Thoracic aorta (tissue), 2 donors: ENCODE measurements around the gene NOTCH4. TPM values are rescaled to one million over a fixed set of nuclear protein-coding genes. Genes with fewer than 3 reads are reported as not detected.

Experiments used
- ATAC-seq: fragments of 150-250 bp; one replicate; pipeline ENCODE4 v1.8.0; 2017; ENCODE audit warnings: low read depth; ENCODE audit not compliant: insufficient number of reproducible peaks, low FRiP score
- DNase-seq: peaks from one replicate; pipeline ENCODE4 v3.0.0-alpha.2; 2020; ENCODE audit warnings: low spot score
- H3K27ac ChIP-seq, 2 donors: fragments of 200-600 bp; sonication (generic); 1 replicate in 1 of 2; 2 replicates in 1 of 2; pipeline ENCODE4 v1.5.1; 2016; ENCODE audit warnings: mild to moderate bottlenecking in 2 of 2, moderate library complexity in 2 of 2
- H3K27me3 ChIP-seq: fragments of 200-600 bp; sonication (generic); replicated peaks from 2 replicates; pipeline ENCODE4 v1.6.0; 2016; ENCODE audit warnings: mild to moderate bottlenecking; ENCODE audit not compliant: insufficient read depth
- H3K36me3 ChIP-seq: fragments of 200-600 bp; sonication (generic); one replicate; pipeline ENCODE4 v1.5.1; 2016
- H3K4me1 ChIP-seq, 2 donors: fragments of 200-600 bp; sonication (generic); 1 replicate in 1 of 2; 2 replicates in 1 of 2; pipeline versions ENCODE4 v1.5.1 to v1.6.0; 2016; ENCODE audit warnings: low read depth in 2 of 2, mild to moderate bottlenecking in 1 of 2; ENCODE audit not compliant: control insufficient read depth in 1 of 2
- H3K4me3 ChIP-seq: fragments of 200-600 bp; sonication (generic); 2 replicates; pipeline ENCODE4 v1.5.1; 2016; ENCODE audit warnings: mild to moderate bottlenecking
- H3K9me3 ChIP-seq: fragments of 200-600 bp; sonication (generic); 2 replicates; pipeline ENCODE4 v1.5.1; 2016
- CTCF ChIP-seq: fragments of 200-600 bp; sonication (generic); IDR thresholded peaks from one replicate; pipeline ENCODE4 v1.5.1; 2019; ENCODE audit warnings: antibody characterized with exemption
- total RNA-seq, 2 donors: library from RNA; depleted of rRNA; stranded (reverse); fragments of >200 nt; gene quantifications; one replicate each; pipeline versions ENCODE4 v1.1.0 to v1.2.3, GENCODE V29; 2016

NOTCH4 gene
- total RNA-seq, 2 donors from 2014 or later: 23.6 to 26.0 TPM

- ATAC-seq: no peak
- no peak overlapping the region for H3K4me3 ChIP-seq
- no peaks in the 10 kb centered on the region for H3K36me3 ChIP-seq
- H3K4me1 ChIP-seq: no peaks in the 10 kb centered on the region
- no peaks in the 10 kb centered on the region for H3K9me3 ChIP-seq
- H3K27ac ChIP-seq: no peak overlapping the region
- TF ChIP-seq CTCF: no peak
- H3K27me3 ChIP-seq: no peaks in the 10 kb centered on the region
- DNase-seq: no peak
These were observed 2.6 kb upstream of the NOTCH4 start for GRCh38 chr6:32226434-32226833.

GRCh38 chr6:32224696-32225095 lies 829 bp upstream of the NOTCH4 start:
- Histone ChIP-seq H3K27me3 (no peaks in the 10 kb centered on the region), H3K9me3 (no peaks in the 10 kb centered on the region), H3K4me1 (no peaks in the 10 kb centered on the region), H3K36me3 (no peaks in the 10 kb centered on the region), H3K4me3 (no peak overlapping the region), H3K27ac (no peak overlapping the region)
- no peak for TF ChIP-seq CTCF
- DNase-seq: no peak
- no peak for ATAC-seq

GRCh38 chr6:32222333-32223230 lies 1.3 kb downstream of the NOTCH4 start:
- DNase-seq: no peak
- Histone ChIP-seq H3K27me3 (no peaks in the 10 kb centered on the region), H3K4me1 (no peaks in the 10 kb centered on the region), H3K27ac (no peak overlapping the region), H3K9me3 (no peaks in the 10 kb centered on the region), H3K4me3 (no peak overlapping the region), H3K36me3 (no peaks in the 10 kb centered on the region)
- ATAC-seq: no peak
- no peak for TF ChIP-seq CTCF

- Histone ChIP-seq H3K4me3 (no peak overlapping the region), H3K27me3 (no peaks in the 10 kb centered on the region), H3K36me3 (no peaks in the 10 kb centered on the region), H3K4me1 (no peaks in the 10 kb centered on the region), H3K9me3 (no peaks in the 10 kb centered on the region), H3K27ac (no peak overlapping the region)
- no peak for DNase-seq
- no peak for TF ChIP-seq CTCF
- no peak for ATAC-seq
These were observed 3.8 kb downstream of the NOTCH4 start for GRCh38 chr6:32220021-32220420.

GRCh38 chr6:32218167-32218566 lies 5.7 kb downstream of the NOTCH4 start:
- no peaks in the 10 kb centered on the region for H3K27me3 ChIP-seq
- no peak for ATAC-seq
- no peaks in the 10 kb centered on the region for H3K9me3 ChIP-seq
- H3K4me1 ChIP-seq: no peaks in the 10 kb centered on the region
- H3K27ac ChIP-seq: no peak overlapping the region
- H3K4me3 ChIP-seq: no peak overlapping the region
- no peaks in the 10 kb centered on the region for H3K36me3 ChIP-seq
- TF ChIP-seq CTCF: no peak
- no peak for DNase-seq
